HG02852 (cell line): ENCODE measurements around the gene EFNA5.

ENCODE experiments used
- ATAC-seq: cut with Tn5 transposase; IDR thresholded peaks from one replicate; pipeline ENCODE4 v1.9.1; 2021; ENCODE audit warnings: mild to moderate bottlenecking, moderate library complexity; ENCODE audit not compliant: unreplicated experiment

The EFNA5 gene

DNA sequence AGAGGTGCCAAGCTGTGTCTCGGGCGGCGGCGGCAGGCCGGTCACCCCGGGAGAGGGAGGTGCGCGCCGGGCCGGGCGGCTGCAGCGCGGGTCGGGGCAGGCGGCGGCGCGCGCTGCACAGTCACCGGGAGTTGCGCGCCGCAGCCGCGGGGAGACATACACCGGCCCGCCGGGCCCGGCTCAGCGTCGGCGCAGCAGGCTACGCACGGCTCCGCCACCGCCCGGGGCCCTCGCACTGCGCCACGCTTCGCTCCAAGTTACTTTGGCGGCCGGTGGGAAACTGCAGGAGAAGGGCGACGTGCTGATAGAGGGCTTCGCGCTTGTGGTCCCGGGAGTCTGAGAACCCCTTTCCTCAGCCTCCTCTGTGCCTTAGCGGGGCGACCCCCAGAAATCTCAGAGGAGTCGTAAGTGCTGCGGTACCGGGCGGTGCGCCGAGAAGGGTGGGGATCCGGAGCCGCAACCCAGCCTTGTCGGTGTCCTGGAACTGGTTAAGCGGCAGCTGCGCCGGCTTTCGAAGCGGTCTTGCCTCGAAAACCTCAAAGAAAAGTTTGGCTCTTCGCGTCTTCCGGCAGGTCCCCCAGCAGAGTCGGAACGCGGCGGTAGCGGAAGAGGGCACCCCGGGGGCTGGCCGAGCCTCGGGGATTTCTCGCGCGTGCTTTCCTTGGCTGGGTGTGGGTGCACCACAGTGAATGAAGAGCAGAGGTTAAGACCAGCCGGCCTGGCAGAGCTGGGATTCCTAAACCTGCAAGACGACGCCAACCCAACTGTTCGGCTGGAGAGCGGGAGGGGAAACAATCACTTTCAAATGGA is at the start of gene EFNA5:
Gene EFNA5 (minus strand): TSS at position 6 of the 810 bp plus-strand sequence.
- peak; percentile 35 for ATAC-seq

DNA sequence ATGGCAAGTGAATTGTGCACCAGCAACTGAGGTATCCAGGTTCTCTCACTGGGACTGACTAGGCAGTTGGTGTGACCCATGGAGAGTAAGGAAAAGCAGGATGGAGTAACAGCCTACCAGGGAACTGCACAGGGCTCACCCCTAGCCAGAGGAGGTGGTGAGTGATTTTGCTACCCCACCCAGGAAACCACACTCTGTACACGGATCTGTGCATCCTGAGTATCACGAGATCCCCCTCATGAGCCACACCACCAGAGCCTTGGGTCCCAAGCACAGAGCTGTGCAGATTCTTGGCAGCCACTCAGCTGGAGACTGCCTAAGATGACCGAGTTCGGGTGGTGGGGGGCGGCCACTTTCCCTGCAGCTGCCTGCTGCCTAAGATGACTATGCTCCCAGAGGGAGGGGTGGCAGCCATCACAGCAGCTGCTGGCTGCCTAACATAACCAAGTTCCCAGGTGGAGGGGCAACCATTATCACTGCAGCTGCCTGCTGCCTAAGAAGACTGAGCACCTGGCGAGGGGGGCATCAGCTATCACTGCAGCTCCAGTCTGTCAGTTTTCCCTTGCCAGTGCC is 48.4 kb upstream of the EFNA5 start:
- ATAC-seq = no peak

DNA sequence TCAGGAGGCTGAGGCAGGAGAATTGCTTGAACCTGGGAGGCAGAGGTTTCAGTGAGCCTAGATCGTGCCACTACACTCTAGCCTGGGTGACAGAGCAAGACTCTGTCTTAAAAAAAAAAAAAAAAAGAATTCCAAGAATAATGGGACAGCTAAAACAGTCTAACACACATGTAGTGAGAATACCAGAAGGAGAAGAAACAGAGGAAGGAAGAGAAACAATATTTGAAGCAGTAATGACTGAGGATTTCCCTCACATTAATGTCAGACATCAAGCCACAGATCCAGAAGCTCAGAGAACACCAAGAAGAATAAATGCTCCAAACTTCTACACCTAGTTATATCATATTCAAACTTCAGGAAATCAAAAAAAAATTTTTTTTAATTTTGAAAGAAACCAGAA is 47.1 kb upstream of the EFNA5 start:
- no peak for ATAC-seq

DNA sequence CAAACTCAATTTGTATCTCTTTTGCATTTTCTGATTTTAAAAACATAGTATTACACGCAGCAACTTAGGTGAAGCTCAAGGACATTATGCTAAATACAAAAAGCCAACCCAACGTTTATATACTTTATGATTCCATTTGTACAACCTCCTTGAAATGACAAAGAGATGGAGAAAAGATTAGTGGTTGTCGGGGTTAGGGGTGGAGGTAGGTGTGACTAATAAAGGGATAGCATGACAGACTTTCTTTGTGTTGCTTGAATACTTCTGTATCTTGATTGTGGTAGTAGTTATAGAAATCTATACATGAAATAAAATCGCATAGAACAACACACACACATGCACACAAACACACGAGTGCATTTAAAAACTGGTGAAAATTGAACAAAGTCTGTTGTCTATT is 42.5 kb upstream of the EFNA5 start:
- ATAC-seq = no peak

DNA sequence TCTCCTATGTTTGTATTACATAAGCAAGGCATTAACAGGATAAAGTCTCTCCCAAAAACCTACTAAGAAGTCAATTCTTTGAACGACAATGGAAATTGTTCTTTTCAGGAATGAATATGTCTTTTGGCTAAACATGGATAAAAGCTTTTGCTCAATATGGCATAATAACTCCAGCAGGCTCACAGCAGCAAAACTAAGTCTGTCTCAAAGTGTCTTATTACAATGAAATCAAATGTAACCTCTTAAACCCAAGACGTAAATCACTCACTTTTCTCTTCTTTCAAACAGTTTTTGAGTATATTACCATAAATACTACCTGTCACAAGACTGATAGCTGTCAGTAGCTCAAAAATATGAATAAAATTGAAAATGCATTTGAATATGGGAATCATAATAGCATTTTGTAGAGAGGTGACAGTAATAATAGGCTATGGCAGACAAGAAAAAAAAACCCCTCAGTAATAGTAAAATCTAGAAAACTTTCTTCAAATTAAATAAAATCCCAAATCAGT is 41.7 kb upstream of the EFNA5 start:
- ATAC-seq = no peak

DNA sequence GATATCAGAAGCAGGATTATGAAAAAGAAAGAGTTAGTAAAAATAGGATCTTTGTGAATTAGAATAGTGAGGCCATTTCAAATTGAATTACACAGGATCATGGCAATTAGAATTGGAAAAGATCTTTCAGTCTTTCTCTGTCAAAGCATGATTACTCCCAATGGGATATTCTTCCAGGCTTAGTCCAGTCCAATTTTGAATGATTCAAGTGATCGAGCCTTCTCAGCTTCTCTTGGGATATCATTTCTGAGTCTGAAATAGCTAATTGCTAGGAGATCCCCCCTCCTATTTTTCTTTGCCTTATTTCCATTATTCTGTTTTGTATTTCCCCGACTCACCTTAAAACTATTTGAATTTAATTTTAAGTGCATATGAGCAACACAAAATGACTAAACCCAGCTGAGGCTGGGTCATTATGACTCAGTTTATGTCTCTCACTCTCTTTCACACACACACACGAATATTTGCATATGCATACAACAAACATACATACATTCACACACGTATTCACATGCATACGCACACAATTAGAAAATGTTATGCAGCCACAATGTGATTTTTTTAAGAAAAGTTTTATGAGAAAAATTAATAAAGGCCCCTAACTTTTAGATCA is 34.8 kb upstream of the EFNA5 start:
- no peak for ATAC-seq

DNA sequence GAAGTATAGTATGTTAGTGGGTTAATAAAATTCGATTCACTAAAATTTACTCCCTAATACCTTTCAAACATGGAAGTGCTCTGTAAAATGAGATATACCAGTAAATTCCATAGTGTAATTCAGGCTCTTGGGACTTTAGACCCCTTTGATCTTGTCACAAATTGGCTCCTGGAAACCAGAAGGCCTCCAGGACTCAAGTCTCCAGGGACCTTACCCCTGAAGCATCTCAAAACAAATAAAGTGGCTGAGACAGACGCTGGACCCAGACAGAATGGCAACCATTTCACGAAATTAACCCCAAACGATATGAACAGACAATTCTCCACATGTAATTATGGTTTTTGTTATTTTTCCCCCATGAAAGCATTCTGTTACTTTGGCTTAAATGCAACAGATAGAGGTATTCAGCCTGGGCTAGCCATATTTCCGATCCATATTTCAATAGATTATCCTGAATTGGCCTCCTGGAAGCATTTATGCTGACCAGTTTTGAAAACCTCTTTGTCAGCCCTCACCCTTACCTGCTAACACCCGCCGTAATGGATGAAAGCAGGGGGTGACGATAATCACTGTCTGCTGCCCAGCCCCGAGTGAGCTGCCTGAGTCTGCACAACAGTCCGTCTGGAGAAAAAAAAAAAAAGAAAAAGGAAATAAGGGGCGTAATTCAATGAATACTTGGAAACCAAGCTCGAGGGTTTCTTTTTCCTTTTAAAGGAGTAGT is 34.1 kb upstream of the EFNA5 start:
- ATAC-seq = no peak

DNA sequence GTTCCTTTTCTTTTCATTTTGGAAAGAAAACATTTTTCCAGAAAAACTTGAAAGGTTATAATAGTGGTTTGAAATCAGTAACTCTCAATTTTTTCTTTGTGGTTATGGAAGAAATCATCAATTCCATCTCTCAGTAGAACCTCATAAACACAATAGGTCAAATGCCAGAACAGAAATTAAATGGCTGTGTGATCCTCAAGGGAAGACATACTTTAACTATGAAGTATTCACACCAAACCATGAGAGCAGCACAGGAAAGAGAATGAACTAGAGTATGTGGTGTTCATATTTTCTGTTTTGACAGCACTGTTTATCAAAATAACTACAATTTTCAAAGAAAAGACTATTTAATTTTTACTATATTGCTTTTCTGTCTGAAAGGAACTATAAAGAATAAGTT is 29.7 kb upstream of the EFNA5 start:
- no peak for ATAC-seq

DNA sequence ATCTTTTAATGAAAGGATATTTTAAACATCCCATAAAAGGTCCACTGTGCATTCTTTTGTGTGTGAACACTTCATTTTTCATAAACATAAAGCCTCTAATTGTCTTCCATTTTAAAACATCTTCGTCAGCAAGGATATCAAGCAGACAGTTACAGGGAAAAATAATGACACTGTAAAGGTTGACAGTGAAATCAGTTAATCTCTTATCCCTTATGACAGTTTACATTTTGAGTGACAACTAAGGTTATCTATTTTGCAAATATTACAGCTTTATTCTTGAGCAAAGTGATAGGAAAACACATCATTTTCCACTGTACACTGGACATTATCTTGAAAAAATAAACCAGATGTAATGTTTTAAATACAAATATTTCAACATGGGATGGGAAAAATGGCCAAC is 28.7 kb upstream of the EFNA5 start:
- ATAC-seq = no peak

DNA sequence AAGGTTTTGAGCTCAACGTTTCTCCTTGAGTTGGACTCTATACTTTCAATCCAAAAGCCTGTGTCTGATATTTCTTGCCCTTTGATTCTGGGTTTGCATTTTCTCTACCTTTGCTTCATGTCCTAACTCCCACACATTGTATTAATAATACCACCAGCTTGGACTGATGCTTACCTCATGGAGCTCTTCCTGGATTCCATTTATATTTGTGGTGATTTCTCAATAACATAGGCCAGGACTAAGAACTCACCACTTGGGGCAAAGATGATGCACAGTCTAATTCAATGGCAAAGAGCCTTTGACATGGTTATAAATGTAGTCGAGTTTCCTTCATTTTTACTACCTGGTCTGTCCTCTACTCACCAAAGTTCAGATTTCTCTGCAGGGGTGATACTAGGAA is 27.5 kb upstream of the EFNA5 start:
- no peak for ATAC-seq

DNA sequence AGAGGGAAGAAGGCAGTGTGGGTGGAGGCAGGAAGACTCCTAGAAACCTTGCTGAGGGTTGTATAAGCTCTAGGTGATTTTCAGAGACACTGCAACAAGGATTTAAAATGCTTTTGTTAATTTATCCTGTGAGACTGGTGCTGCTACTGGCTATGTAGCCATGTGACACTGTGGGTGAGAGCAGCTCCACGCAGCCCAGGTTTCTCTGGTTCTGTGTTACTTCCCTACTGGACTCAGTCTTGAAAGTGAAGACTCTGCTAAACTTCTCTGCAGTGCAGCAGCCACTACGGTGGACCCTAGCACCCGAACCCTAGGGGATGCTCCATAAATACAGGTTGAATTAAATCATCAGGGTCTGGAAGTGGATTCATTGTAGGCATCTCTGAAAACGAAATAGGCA is 25.8 kb upstream of the EFNA5 start:
- ATAC-seq = no peak

DNA sequence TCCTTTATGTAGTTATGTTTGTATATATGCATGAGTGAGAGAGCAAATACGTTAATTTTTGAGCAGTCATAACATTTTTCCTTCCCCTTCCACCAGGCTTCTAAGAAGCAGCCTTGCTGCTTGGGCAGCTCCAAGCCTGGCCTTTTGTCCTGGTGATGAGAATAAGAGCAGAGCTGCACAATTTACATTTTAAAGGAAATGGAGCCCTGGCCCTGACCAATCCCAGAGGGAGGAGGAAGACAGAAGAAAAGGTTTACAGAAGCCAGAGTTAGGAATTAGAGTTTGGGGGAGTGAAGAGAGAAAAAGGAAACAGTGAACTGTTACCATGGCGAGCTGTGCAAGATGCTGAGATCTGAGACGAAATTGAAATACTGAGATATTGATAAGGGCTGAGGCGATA is 25.3 kb upstream of the EFNA5 start:
- ATAC-seq = no peak

DNA sequence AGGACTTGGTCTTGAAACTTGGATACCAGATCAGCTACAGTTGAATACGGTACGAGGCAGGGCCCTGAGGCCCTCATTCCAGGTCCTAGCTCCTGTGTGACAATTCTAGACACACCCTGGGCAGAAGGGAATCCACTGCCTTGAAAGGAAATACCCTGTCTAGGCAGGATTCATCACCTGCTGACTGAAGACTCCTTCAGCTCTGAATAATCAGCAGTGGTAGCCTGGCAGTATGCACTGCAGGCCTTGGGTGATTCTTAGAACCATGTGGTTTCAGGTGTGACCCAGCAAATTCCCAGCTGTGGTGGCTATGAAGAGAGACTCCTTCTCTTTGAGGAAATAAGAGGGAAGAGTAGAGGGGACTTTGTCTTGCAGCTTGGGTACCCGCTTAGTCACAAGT is 17.2 kb upstream of the EFNA5 start:
- ATAC-seq = no peak

DNA sequence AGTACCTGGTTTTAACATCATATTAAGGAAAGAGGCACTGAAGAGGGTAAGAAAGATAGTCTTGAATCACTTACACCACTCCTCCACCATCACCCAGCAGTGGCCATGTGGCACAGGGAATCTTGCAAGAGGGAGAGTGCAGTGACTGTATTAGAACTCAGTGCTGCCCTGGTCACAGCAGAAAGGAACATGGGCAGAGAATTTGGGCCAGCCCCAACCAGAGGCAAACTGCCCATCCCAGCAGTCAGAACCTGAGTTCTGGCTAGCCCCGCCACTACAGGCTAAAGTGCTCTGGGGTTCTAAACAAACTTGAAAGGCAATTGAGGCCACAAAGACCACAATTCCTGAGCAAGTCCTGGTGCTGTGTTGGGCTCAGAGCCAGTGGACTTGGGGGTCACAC is 16.7 kb upstream of the EFNA5 start:
- no peak for ATAC-seq

DNA sequence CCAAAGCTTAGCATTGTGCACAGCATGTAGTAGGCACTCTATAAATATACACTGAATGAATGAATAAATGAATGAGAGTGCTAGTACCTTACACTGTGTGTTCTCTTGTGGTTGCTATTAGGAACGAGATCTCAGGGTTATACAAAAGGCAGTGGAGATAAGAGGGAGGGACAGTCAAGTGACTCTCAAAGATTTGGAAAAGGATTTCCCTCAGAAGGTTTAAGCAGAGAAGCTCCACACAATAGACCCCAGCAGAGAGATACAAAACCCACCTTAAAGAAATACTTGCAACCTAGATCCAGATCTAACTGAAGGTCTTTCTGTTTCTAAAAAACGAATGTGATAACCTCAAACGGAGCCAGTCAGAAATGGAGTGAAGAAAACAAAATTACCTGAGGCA is 11.8 kb upstream of the EFNA5 start:
- ATAC-seq = no peak

DNA sequence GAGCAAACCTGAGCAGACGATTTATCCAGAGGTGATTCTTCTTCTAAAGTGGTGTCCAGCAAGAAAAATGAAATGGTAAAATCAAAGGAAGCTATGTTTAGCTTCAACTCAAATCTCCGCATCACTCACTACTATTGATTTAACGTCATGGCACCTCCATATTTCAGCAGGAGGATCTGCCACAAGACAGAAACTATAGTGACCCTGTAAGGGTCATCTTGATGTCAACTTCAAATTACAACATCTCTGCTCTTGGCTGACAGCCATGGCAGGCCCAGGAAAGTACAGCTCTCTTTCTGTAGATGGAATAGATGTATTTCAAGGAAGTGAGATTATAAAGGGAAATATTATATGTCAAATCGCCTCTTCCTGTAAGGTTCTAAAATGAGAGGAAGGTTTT is 10.1 kb upstream of the EFNA5 start:
- no peak for ATAC-seq

DNA sequence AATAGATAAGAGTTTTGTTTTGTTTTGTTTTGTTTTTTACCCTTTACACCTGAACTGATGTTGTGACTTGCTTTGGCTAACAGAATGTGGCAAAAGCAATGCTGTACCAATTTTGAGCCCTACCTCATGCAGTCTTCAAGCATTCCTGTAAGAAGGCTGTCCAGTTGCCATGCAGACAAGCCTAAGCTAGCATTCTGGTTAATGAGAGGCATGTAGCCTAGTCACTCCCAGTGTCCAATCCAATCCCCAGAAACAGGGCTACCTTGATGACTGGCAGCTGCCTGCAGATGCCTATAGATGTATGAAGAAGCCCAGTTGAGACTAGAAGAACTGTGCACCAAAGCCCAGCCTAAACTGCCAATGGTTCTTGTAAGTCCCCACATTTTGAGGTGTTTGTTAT is 9.4 kb upstream of the EFNA5 start:
- ATAC-seq = no peak

DNA sequence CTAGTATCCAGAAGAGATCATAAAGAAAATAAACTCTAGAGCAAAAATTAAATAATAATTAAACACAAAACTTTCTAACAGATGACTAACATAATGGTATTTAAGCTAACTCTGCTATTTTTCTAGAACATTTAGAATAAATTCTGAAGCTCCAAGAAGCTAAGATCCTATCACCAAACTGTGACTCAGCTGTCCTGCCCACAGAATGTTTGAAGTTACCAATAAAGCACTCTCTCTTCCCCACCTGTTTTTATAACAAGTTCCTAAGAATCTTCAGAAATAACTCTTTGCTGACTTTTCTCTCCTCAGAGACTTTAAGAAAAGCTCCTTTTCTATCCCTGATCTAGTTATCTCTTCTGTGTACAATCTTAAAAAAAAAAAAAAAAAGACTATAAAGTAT is 6.0 kb upstream of the EFNA5 start:
- no peak for ATAC-seq

DNA sequence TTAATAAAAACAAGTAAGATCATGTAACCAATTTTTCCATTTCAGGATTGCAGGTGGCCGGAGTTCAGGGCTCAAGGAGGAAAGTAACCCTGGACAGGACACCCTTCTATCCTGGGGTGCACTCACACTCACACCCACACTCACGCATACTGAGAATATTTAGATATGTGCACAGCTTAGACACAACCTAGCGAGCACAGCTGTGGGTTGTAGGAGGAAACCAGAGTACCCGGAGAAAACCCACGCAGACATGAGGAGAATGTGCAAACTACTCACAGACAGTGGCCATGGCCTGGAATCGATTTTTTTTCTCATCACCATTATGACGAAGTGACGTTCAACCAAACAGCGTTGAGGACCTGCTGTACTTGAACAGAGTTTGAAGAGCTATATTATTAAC is 4.5 kb upstream of the EFNA5 start:
- ATAC-seq = no peak

DNA sequence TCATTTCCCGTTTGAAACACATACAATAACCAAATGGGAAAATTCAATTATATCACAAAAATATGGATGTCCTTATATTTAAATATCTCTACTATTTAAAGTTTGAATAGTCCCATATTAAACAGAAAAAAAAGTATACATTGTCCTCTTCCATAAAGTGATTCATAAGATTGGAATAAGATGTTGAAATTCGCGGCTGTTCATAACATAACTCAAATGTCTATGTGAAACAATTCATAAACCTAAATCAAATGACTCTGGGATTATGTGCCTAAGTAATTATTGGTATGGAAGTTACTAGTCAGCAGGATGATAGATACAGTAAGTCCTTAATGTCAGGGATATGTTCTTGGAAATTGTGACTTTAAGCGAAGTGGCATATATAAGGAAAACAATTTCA is 3.9 kb upstream of the EFNA5 start:
- ATAC-seq = no peak

DNA sequence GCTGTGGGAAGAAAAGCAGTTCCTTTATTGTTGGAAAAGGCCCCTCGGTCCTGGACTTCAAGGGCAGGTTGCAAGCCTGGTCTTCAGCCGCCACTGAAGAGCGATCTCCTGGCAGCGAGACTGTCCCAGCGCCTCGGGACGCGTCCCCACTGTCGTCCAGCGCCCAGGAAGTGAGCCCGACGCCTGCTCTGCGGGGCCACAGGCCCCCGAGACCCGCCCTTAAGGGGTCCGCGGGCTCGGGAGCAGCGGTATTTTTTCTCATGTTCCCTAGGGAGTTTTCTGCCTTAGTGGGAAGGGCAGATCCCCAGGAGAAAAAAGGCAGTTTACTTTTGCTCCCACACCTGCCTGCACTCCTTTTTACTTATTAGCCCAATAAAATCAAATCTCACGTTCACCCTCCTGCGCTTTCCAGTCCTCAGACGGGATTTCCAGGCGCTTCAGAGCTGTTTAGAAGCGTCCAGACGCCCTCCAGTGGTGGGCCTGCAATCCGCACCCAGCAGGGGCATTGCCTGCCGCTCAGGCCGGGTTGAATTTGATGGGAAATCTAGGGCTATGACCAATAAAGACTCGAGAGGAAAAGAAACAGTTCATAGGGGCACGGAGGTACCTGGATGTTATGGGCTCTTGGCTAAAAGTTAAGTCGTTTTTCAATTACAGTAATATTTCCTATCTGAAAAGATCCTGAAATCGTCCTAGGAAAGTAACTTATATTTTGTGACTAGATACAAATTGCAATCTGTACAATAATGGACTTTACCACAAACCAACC is 2.8 kb upstream of the EFNA5 start:
- ATAC-seq = peak; percentile 77
